Measurements from ENCODE around the gene ADAMTS3.

ADAMTS3 gene

DNA sequence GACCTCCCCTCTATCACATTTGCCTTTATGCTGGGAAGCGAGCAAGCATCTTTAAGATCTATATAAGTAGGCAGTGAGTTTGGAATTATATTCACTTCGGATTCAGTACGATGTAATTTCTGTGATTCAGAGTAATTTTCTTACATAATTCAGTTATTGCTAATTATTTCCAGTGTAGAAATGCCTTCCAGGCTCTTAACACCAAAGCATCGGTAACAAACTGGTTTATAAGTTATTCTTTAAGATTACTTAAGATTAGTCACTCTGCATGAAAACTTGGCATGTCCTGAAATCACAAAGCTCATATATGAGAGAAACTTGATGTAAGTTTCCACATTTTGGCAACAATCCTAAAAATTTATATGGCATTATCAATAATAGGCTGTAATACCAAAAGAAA, 120.8 kb downstream of the ADAMTS3 start:
- Histone ChIP-seq H3K36me3 (ENCODE audit: insufficient read depth) (no peaks in the 10 kb centered on the region), H2AFZ (ENCODE audit: low read depth) (no peak overlapping the region), H3K27me3 (ENCODE audit: insufficient read depth, low read depth) (no peaks in the 10 kb centered on the region), H3K9ac (no peak overlapping the region), H4K20me1 (ENCODE audit: insufficient read depth) (no peaks in the 10 kb centered on the region), H3K27ac (no peak overlapping the region), H3K4me3 (IDR thresholded peaks at IDR 0.05; ENCODE audit: insufficient read depth, low read depth, low read length) (no peak overlapping the region), H3K79me2 (ENCODE audit: insufficient read depth, low read depth) (no peaks in the 10 kb centered on the region), H3K4me2 (no peak overlapping the region), H3K4me1 (ENCODE audit: low read depth, poor library complexity, severe bottlenecking) (peaks cover 7% of the 10 kb centered on the region)
- TF ChIP-seq, protein P1, sequence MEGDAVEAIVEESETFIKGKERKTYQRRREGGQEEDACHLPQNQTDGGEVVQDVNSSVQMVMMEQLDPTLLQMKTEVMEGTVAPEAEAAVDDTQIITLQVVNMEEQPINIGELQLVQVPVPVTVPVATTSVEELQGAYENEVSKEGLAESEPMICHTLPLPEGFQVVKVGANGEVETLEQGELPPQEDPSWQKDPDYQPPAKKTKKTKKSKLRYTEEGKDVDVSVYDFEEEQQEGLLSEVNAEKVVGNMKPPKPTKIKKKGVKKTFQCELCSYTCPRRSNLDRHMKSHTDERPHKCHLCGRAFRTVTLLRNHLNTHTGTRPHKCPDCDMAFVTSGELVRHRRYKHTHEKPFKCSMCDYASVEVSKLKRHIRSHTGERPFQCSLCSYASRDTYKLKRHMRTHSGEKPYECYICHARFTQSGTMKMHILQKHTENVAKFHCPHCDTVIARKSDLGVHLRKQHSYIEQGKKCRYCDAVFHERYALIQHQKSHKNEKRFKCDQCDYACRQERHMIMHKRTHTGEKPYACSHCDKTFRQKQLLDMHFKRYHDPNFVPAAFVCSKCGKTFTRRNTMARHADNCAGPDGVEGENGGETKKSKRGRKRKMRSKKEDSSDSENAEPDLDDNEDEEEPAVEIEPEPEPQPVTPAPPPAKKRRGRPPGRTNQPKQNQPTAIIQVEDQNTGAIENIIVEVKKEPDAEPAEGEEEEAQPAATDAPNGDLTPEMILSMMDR (conservative IDR thresholded peaks at IDR 0.05; ENCODE audit: low read depth, low read length): no peak

GRCh38 chr4:72446353-72447055, 122.5 kb downstream of the ADAMTS3 start:
- TF ChIP-seq, protein P1 (conservative IDR thresholded peaks at IDR 0.05; ENCODE audit: low read depth, low read length): no peak

GRCh38 chr4:72444092-72444491, 124.9 kb downstream of the ADAMTS3 start:
- Histone ChIP-seq H4K20me1 (ENCODE audit: insufficient read depth) (no peaks in the 10 kb centered on the region), H3K4me2 (no peak overlapping the region), H3K9ac (no peak overlapping the region), H3K4me3 (IDR thresholded peaks at IDR 0.05; ENCODE audit: insufficient read depth, low read depth, low read length) (no peak overlapping the region), H3K27ac (no peak overlapping the region), H3K79me2 (ENCODE audit: insufficient read depth, low read depth) (no peaks in the 10 kb centered on the region), H3K4me1 (ENCODE audit: low read depth, poor library complexity, severe bottlenecking) (no peaks in the 10 kb centered on the region), H3K36me3 (ENCODE audit: insufficient read depth) (no peaks in the 10 kb centered on the region), H3K27me3 (ENCODE audit: insufficient read depth, low read depth) (no peaks in the 10 kb centered on the region), H2AFZ (ENCODE audit: low read depth) (no peak overlapping the region)
- TF ChIP-seq, protein P1 (conservative IDR thresholded peaks at IDR 0.05; ENCODE audit: low read depth, low read length): no peak

More at GRCh38 chr4:72446353-72447055, 122.5 kb downstream of the ADAMTS3 start:
- Histone ChIP-seq H4K20me1 (ENCODE audit: insufficient read depth) (no peaks in the 10 kb centered on the region), H2AFZ (ENCODE audit: low read depth) (no peak overlapping the region), H3K9ac (no peak overlapping the region), H3K27me3 (ENCODE audit: insufficient read depth, low read depth) (no peaks in the 10 kb centered on the region), H3K4me1 (ENCODE audit: low read depth, poor library complexity, severe bottlenecking) (peaks cover 7% of the 10 kb centered on the region), H3K4me2 (no peak overlapping the region), H3K36me3 (ENCODE audit: insufficient read depth) (no peaks in the 10 kb centered on the region), H3K4me3 (IDR thresholded peaks at IDR 0.05; ENCODE audit: insufficient read depth, low read depth, low read length) (no peak overlapping the region), H3K27ac (no peak overlapping the region), H3K79me2 (ENCODE audit: insufficient read depth, low read depth) (no peaks in the 10 kb centered on the region)

DNA sequence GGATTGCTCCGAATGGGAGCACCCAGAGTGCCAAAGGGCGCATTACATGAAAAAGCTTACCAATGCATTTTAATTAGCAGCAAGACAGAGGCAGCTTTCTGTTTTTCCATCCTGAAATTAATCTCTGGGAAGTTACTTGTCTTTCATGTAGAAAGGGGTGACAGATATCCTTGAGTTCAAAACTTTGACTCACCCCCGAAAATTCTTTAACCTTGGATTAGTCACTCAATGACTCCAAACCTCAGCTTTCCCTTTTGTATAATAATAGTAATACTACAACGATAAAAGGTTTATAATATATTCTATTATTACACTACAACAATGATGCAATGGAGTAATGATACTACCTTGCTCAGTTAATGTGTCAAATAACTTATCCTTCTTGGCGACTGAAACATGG, 126.3 kb downstream of the ADAMTS3 start:
- TF ChIP-seq, protein P1 (conservative IDR thresholded peaks at IDR 0.05; ENCODE audit: low read depth, low read length): no peak
- Histone ChIP-seq H3K36me3 (ENCODE audit: insufficient read depth) (no peaks in the 10 kb centered on the region), H3K79me2 (ENCODE audit: insufficient read depth, low read depth) (no peaks in the 10 kb centered on the region), H3K4me2 (no peak overlapping the region), H3K9ac (no peak overlapping the region), H2AFZ (ENCODE audit: low read depth) (no peak overlapping the region), H4K20me1 (ENCODE audit: insufficient read depth) (no peaks in the 10 kb centered on the region), H3K27ac (no peak overlapping the region), H3K4me1 (ENCODE audit: low read depth, poor library complexity, severe bottlenecking) (no peaks in the 10 kb centered on the region), H3K27me3 (ENCODE audit: insufficient read depth, low read depth) (no peaks in the 10 kb centered on the region), H3K4me3 (IDR thresholded peaks at IDR 0.05; ENCODE audit: insufficient read depth, low read depth, low read length) (no peak overlapping the region)
